SK-N-SH (cell line): ENCODE results near the gene CD99L2.
"Not testable (repeated sequence)": the region's sequence is repeated elsewhere in the genome, so short reads cannot be mapped to it uniquely, and the experiment has no call there.

Experiments
- CHD2 ChIP-seq: fragments of 150-350 bp; IDR thresholded peaks from 2 replicates; pipeline ENCODE4 v1.6.1; 2018; ENCODE audit warnings: low read length; ENCODE audit not compliant: partially characterized antibody
- CTCF ChIP-seq: fragments of 200-600 bp; sonication (generic); IDR thresholded peaks from 2 replicates; pipeline ENCODE4 v1.6.1; 2017; ENCODE audit warnings: antibody characterized with exemption, mild to moderate bottlenecking, moderate library complexity
- NRF1 ChIP-seq: IDR thresholded peaks from 2 replicates; pipeline ENCODE4 v1.6.1; 2012; ENCODE audit warnings: low read depth, mild to moderate bottlenecking, low read length
- RAD21 ChIP-seq: IDR thresholded peaks from 2 replicates; pipeline ENCODE4 v1.6.1; 2012; ENCODE audit warnings: mild to moderate bottlenecking, low read length
- REST ChIP-seq: IDR thresholded peaks from 2 replicates; pipeline ENCODE4 v1.6.1; 2012; ENCODE audit warnings: mild to moderate bottlenecking, low read depth, low read length, moderate library complexity
- SIN3A ChIP-seq: IDR thresholded peaks from 2 replicates; pipeline ENCODE4 v1.6.1; 2012; ENCODE audit warnings: low read depth, mild to moderate bottlenecking, low read length, moderate library complexity, borderline replicate concordance
- SMC3 ChIP-seq: IDR thresholded peaks from 2 replicates; pipeline ENCODE4 v1.6.1; 2012; ENCODE audit warnings: low read depth, low read length, improper control_type of control experiment
- YY1 ChIP-seq: IDR thresholded peaks from 2 replicates; pipeline ENCODE4 v1.4.0; 2012; ENCODE audit warnings: low read depth, mild to moderate bottlenecking
- TF ChIP-seq, protein P1 (sequence below): IDR thresholded peaks from 2 replicates; pipeline ENCODE4 v1.4.0; 2012; ENCODE audit warnings: low read depth

- TF ChIP-seq CHD2, CTCF, SMC3, RAD21, SIN3A, YY1, REST, NRF1: not testable (repeated sequence)
- TF ChIP-seq, protein P1, sequence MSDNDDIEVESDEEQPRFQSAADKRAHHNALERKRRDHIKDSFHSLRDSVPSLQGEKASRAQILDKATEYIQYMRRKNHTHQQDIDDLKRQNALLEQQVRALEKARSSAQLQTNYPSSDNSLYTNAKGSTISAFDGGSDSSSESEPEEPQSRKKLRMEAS: not testable (repeated sequence)
Observed at GRCh38 chrX:150823826-150824225, 74.6 kb downstream of the CD99L2 start.
